Thymus (tissue), 11 donors: Measurements from ENCODE around the gene IGIP. TPM values are rescaled to one million over a fixed set of nuclear protein-coding genes. Genes with fewer than 3 reads are reported as not detected.
A peak's percentile ranks its signal among the peaks of the same experiment; 100 is the strongest.

ENCODE experiments used
- DNase-seq, 9 donors: peaks; one replicate each; pipeline ENCODE4 v3.0.0-alpha.2; 2013; ENCODE audit warnings: low spot score in 9 of 9, low read depth in 6 of 9, missing footprints in 1 of 9
- H3K27ac ChIP-seq, 2 donors: one replicate each; pipeline ENCODE4 v1.5.1; 2013; ENCODE audit warnings: control low read depth in 1 of 2, low read depth in 1 of 2, low read length in 1 of 2, mild to moderate bottlenecking in 1 of 2, moderate library complexity in 1 of 2
- H3K27me3 ChIP-seq, 2 donors: one replicate each; pipeline ENCODE4 v1.5.1; 2013; ENCODE audit warnings: low read length in 1 of 2; ENCODE audit not compliant: control insufficient read depth in 2 of 2, insufficient read depth in 1 of 2
- H3K36me3 ChIP-seq, 2 donors: one replicate each; pipeline ENCODE4 v1.5.1; 2013; ENCODE audit warnings: low read length in 1 of 2, mild to moderate bottlenecking in 1 of 2, moderate library complexity in 1 of 2; ENCODE audit not compliant: control insufficient read depth in 2 of 2, insufficient read depth in 2 of 2
- H3K4me1 ChIP-seq, 2 donors: one replicate each; pipeline ENCODE4 v1.5.1; 2013; ENCODE audit warnings: low read length in 2 of 2; ENCODE audit not compliant: control insufficient read depth in 2 of 2, insufficient read depth in 2 of 2
- H3K4me3 ChIP-seq, 2 donors: one replicate each; pipeline ENCODE4 v1.5.1; 2013; ENCODE audit warnings: low read length in 2 of 2, control low read depth in 1 of 2, mild to moderate bottlenecking in 1 of 2
- H3K9me3 ChIP-seq, 2 donors: one replicate each; pipeline ENCODE4 v1.5.1; 2013; ENCODE audit warnings: low read length in 1 of 2, mild to moderate bottlenecking in 1 of 2; ENCODE audit not compliant: control insufficient read depth in 2 of 2, insufficient read depth in 1 of 2
- WGBS: extraction: QIAGEN DNeasy Blood & Tissue Kit; methylation state at CpG from one replicate; pipeline ENCODE4 v1.1.7; 2013; 5-methylcytosine and 5-hydroxymethylcytosine counted together
- polyA plus RNA-seq: library from polyadenylated mRNA; stranded (reverse); fragments of 200-250 nt; gene quantifications from one replicate; pipeline ENCODE4 v1.2.3, GENCODE V29; 2013
- total RNA-seq: library from RNA; stranded (reverse); fragments of 120-200 nt; gene quantifications from one replicate; pipeline ENCODE4 v1.2.4, GENCODE V29; 2013
- donor health status: healthy.

Gene IGIP
- total and polyA plus RNA-seq, 2 donors, result 1.5 to 9.2 TPM

GRCh38 chr5:140142856-140143255 is 17.1 kb downstream of the IGIP start:
- H3K9me3 ChIP-seq, result no peaks in the 10 kb centered on the region
- H3K36me3 ChIP-seq, result no peaks in the 10 kb centered on the region
- H3K4me1 ChIP-seq, result peaks cover 4 to 6% of the 10 kb centered on the region in 2 donors
- DNase-seq, result no peak
- H3K27ac ChIP-seq, result no peak overlapping the region
- WGBS, result 96% methylated on average over 7 of the region's 7 CpGs
- H3K4me3 ChIP-seq, result no peak overlapping the region
- H3K27me3 ChIP-seq, result peaks cover 34 to 60% of the 10 kb centered on the region in 2 donors

GRCh38 chr5:140143521-140144258 is 18.0 kb downstream of the IGIP start:
- DNase-seq, result no peak
- H3K27ac ChIP-seq, result no peak overlapping the region
- H3K4me3 ChIP-seq, result no peak overlapping the region
- no peaks in the 10 kb centered on the region for H3K9me3 ChIP-seq
- peaks cover 35 to 69% of the 10 kb centered on the region in 2 donors for H3K27me3 ChIP-seq
- peaks cover 4 to 6% of the 10 kb centered on the region in 2 donors for H3K4me1 ChIP-seq
- H3K36me3 ChIP-seq, result no peaks in the 10 kb centered on the region
- WGBS, result 96% methylated on average over 3 of the region's 3 CpGs

GRCh38 chr5:140145256-140145655 is 19.5 kb downstream of the IGIP start:
- WGBS, result 85% methylated on average over 3 of the region's 3 CpGs
- Histone ChIP-seq H3K27me3 (peaks cover 35 to 83% of the 10 kb centered on the region in 2 donors), H3K27ac (no peak overlapping the region), H3K4me3 (no peak overlapping the region), H3K4me1 (peaks cover 4 to 6% of the 10 kb centered on the region in 2 donors), H3K36me3 (no peaks in the 10 kb centered on the region), H3K9me3 (no peaks in the 10 kb centered on the region)
- DNase-seq, result no peak

- peak overlapping the region in 1 of 2 donors; percentile 10 for H3K4me3 ChIP-seq
- H3K9me3 ChIP-seq, result no peaks in the 10 kb centered on the region
- 2% methylated on average over 64 of the region's 64 CpGs for WGBS
- peaks cover 4 to 6% of the 10 kb centered on the region in 2 donors for H3K4me1 ChIP-seq
- peak in 3 of 9 donors; percentile 24 to 43 (median 31) for DNase-seq
- no peak overlapping the region for H3K27ac ChIP-seq
- peaks cover 35 to 84% of the 10 kb centered on the region in 2 donors for H3K27me3 ChIP-seq
- no peaks in the 10 kb centered on the region for H3K36me3 ChIP-seq
These were observed 20.2 kb downstream of the IGIP start for GRCh38 chr5:140145818-140146522.

GRCh38 chr5:140146523-140146842 is 20.7 kb downstream of the IGIP start:
- H3K27me3 ChIP-seq, result peaks cover 35 to 82% of the 10 kb centered on the region in 2 donors
- H3K36me3 ChIP-seq, result no peaks in the 10 kb centered on the region
- no peak for DNase-seq
- H3K9me3 ChIP-seq, result no peaks in the 10 kb centered on the region
- peaks cover 4 to 6% of the 10 kb centered on the region in 2 donors for H3K4me1 ChIP-seq
- no peak overlapping the region for H3K4me3 ChIP-seq
- no peak overlapping the region for H3K27ac ChIP-seq
- 31% methylated on average over 14 of the region's 14 CpGs for WGBS

- Histone ChIP-seq H3K27ac (no peak overlapping the region), H3K36me3 (no peaks in the 10 kb centered on the region), H3K4me3 (no peak overlapping the region), H3K4me1 (peaks cover 4 to 6% of the 10 kb centered on the region in 2 donors), H3K9me3 (no peaks in the 10 kb centered on the region), H3K27me3 (peaks cover 35 to 85% of the 10 kb centered on the region in 2 donors)
- no peak for DNase-seq
- 94% methylated on average over 1 of the region's 1 CpG for WGBS
These were observed 21.7 kb downstream of the IGIP start for GRCh38 chr5:140147460-140147859.

GRCh38 chr5:140148508-140148907 is 22.8 kb downstream of the IGIP start:
- Histone ChIP-seq H3K27ac (no peak overlapping the region), H3K27me3 (peaks cover 35 to 86% of the 10 kb centered on the region in 2 donors), H3K36me3 (no peaks in the 10 kb centered on the region), H3K9me3 (no peaks in the 10 kb centered on the region), H3K4me3 (no peak overlapping the region), H3K4me1 (peaks cover 6 to 7% of the 10 kb centered on the region in 2 donors)
- no peak for DNase-seq
- 71% methylated on average over 6 of the region's 6 CpGs for WGBS

GRCh38 chr5:140150201-140150600 is 24.5 kb downstream of the IGIP start:
- Histone ChIP-seq H3K27me3 (peaks cover 27 to 83% of the 10 kb centered on the region in 2 donors), H3K9me3 (no peaks in the 10 kb centered on the region), H3K36me3 (no peaks in the 10 kb centered on the region), H3K4me3 (no peak overlapping the region), H3K27ac (no peak overlapping the region), H3K4me1 (peaks cover 6 to 7% of the 10 kb centered on the region in 2 donors)
- DNase-seq, result no peak
- 92% methylated on average over 2 of the region's 2 CpGs for WGBS
